GM21381 (cell line): Measurements from ENCODE around the gene RNF8.

Experiments
- ATAC-seq: cut with Tn5 transposase; IDR thresholded peaks from one replicate; pipeline ENCODE4 v1.9.1; 2021; ENCODE audit warnings: mild to moderate bottlenecking, moderate library complexity; ENCODE audit not compliant: unreplicated experiment

The RNF8 gene

GRCh38 chr6:37357288-37357687 lies 3.5 kb downstream of the RNF8 start:
- no peak for ATAC-seq

DNA sequence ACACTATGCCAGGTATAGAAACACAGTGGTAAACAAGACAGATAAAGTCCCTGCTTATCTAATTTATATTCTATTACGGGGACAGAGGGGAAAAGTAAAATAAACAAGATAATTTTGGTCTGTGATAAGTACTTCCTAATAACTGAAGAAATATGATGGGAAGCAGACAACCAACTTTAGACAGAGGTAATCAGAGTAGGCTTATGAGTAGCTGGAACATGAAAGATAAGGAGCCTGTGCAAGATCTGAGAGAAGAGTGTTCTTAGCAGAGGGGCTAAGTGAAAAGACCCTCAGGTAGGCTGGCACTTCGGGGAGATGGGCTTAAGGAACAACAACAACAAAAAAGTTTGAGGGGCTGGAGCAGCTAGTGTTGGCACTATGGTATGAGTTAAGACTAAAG lies 4.1 kb downstream of the RNF8 start:
- ATAC-seq: no peak

DNA sequence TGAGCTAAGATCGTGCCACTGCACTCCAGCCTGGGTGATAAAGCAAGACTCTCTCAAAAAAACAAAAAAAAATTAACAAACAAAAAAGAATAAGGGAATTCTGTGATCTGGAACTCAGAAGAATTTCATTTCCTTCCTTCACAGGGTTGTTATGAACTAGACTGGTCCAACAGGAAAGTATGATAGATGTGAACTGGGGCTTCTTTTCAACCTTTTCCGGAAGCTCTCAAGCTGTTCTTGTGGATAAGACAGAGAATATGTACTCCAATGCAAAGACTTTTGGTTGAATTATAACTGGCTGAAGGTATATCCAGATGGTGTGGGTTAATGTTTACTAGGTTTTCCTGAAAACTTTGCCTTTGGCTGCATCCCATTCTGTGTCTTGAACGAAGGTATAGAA lies 5.3 kb downstream of the RNF8 start:
- ATAC-seq: no peak

DNA sequence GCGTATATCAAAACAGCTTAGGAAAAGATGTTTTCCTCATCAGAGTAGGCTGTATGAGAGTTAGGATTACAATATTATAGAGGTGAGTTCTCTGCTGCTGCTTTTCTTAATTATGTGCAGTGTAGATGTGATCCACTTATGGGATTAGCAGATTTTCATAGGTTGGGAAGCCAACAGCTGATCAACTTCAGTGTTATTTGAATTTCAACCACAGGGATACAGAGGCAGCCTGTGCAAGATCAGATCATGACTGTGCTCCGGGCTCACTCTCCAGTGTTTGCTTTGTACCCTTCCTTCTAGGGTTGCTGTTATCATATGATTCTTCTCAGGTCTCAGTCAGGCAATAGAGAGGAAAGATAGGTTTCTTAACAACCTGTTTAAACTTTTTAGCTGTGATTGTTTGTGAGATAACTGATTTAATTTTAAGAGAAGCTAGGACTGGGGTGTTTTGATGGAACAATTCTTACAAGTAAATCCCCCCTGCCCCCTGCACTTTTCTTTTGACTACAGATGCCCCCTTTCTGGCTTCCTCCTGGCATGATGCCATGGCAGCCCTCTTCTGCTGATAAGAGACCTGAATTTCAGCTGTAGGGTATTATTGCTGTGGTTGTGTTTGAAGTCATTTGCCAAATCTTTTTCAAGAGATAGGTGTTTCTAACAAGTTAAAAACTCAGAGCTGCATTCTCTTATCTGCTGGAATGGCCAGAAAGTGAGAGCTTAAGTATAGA lies 8.5 kb downstream of the RNF8 start:
- ATAC-seq: no peak

GRCh38 chr6:37365791-37366190 lies 12.0 kb downstream of the RNF8 start:
- ATAC-seq: no peak

GRCh38 chr6:37366910-37367309 lies 13.1 kb downstream of the RNF8 start:
- no peak for ATAC-seq

DNA sequence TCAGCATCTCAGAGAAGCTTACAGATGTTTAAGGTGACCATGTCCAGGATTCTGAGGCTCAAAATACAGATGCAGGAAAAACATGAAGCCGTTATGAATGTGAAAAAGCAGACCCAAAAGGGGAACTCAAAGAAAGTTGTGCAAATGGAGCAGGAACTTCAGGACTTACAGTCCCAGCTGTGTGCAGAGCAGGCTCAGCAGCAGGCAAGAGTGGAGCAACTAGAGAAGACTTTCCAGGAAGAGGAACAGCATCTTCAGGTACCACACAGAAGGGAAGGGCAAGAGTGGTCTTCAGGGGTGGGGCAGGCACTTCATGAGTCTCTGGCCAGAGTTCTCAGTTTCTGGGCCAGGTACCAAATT lies 15.2 kb downstream of the RNF8 start:
- no peak for ATAC-seq

GRCh38 chr6:37369321-37370201 lies 15.8 kb downstream of the RNF8 start:
- ATAC-seq: no peak

- ATAC-seq: no peak
Measured at GRCh38 chr6:37371154-37372083, 17.6 kb downstream of the RNF8 start.

DNA sequence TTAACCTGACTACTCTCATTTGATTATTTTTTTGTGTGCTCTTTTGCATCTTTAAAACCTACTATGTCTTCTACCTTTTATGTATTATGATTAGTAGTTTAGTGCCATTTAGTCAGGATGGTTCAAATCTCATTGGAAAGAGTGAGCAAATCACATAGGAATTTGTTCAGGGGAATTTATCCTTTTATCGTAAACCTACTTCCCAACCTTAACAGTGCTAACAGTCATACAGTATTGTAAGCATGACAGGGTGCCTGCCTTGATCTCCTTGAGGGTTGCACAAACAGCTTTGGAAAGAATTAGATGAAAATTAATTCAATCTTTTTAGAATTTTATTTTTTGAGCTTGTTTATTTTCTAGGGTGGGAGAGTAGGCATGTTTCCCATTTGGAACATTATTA lies 18.3 kb downstream of the RNF8 start:
- no peak for ATAC-seq

DNA sequence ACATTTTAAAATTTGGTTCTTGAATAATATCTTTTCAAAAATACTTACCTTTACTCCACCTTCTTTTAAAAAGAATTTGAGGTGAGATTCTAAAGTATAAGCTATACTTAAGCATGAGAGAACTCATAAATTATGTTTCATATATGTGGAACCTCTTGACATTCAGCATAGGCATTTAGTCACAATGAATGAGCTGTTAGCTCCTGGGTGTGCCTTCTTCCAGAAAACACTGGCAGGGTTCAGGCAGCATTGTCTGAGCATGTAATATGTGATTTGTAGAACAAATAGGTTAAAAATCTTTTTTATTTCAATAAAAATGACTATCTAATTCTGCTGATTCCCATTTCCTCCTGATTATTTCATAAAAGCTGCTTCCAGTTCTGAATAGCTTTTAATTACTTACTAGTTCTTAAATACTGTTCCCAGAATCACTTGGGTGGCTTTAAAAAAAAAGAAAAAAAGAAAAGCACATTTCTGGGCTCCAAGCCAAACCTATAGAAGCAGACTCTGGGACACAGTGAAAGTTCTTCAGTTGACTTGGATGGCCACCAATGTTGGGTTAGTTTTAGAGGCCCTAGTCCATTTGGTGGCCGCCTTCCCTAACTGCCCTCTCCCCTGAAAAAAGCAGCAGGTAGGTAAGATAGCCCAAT lies 20.2 kb downstream of the RNF8 start:
- ATAC-seq: no peak

- ATAC-seq: no peak
Measured at GRCh38 chr6:37375376-37375775, 21.6 kb downstream of the RNF8 start.

GRCh38 chr6:37376078-37376743 lies 22.4 kb downstream of the RNF8 start:
- ATAC-seq: no peak

- no peak for ATAC-seq
Measured at GRCh38 chr6:37381579-37381978, 27.8 kb downstream of the RNF8 start.

DNA sequence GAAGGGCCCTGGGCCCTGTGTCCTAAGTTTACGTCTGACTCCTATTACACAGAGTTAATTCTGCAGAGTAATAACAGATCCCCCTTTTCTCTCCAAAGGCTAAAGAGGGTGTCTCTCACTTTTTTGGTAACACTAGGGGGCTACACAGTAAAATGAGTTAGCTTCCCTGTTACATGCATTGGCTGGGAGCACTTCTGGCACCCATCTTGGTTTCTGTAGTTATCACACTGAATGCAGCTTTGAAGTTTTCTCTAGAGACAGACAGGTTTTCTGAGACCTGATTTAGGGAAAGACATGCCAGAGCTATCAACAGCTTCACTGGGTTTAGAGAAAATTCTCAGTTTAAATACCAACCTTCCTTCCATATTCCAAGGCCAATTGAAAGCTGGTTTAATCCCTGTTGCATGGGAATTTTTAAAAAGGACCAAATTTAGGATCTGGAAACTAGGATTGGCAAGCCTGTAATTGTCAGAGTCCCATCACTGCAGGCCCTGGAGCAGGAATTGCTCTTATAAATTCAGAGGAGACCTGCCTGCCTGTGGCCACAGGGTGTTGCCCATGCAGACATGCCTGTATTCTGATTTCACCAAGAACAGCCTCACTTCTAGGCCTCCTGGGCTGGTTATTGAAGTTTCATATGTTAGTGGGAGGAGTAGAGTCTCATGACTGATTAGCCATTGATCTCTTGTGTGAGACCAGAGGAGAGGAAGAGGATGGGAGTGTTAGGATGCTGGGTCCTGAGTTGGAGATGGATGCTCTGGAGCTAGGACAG lies 29.4 kb downstream of the RNF8 start:
- no peak for ATAC-seq

DNA sequence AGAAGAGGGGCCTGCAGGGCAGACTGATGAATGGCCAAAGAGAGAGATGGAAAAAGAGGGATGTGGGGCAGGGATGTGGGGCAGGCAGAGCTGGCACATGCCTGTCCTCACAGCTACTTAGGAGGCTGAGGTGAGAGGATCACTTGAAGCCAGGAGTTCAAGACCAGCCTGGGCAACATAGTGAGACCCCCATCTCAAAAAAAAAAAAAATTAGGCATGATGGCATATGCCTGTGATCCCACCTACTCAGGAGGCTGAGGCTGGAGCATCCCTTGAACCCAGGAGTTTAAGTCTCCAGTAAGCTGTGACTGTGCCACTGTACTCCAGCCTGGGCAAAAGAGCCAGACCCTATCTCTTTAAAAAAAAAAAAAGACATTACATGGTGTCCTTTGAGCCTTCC lies 34.8 kb downstream of the RNF8 start:
- no peak for ATAC-seq

DNA sequence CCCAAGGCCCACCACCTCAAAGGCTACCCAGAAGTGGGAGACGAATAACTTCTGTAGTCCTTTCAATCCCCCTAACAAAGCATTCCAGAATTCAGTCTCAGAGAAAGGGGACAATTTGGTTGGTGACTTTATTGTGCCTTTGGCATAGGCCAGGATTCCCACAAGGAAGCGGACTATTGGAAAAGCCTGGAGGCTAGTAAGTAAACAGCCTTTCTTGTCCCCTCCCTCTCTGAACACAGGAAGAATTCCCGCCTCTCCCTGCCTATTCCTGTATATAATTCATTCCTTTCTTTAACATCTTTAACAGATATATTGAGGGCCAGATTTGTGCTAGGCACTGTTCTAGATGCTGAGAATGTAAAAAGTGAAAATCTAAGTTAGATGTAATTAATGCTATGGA lies 36.1 kb downstream of the RNF8 start:
- ATAC-seq: no peak

DNA sequence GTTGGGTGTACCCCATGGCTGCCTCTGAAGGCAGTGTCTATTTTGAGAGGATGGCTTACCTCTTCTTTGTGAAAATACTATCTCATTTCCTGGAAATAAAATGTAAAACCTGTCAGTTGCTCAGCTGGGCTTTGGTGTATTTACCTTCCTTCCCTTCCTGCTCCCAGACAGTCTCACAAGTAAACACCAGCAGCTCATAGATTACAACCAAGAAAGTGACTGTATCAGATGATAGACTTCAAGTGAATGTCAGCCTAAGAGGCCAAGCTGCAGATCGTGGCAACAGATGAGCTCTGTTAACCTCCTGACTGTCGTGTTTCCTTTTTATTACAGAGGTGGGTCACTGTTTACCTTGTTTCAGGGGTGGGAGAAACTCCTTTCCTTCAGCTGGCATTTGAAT lies 37.3 kb downstream of the RNF8 start:
- ATAC-seq: no peak

GRCh38 chr6:37392821-37393220 lies 39.0 kb downstream of the RNF8 start:
- ATAC-seq: no peak
